ENCODE measurements around the gene POU2AF3.

- TF ChIP-seq, protein P1, sequence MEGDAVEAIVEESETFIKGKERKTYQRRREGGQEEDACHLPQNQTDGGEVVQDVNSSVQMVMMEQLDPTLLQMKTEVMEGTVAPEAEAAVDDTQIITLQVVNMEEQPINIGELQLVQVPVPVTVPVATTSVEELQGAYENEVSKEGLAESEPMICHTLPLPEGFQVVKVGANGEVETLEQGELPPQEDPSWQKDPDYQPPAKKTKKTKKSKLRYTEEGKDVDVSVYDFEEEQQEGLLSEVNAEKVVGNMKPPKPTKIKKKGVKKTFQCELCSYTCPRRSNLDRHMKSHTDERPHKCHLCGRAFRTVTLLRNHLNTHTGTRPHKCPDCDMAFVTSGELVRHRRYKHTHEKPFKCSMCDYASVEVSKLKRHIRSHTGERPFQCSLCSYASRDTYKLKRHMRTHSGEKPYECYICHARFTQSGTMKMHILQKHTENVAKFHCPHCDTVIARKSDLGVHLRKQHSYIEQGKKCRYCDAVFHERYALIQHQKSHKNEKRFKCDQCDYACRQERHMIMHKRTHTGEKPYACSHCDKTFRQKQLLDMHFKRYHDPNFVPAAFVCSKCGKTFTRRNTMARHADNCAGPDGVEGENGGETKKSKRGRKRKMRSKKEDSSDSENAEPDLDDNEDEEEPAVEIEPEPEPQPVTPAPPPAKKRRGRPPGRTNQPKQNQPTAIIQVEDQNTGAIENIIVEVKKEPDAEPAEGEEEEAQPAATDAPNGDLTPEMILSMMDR (IDR thresholded peaks at IDR 0.05): no peak
- TF ChIP-seq ZFX (IDR thresholded peaks at IDR 0.05; ENCODE audit: borderline replicate concordance): no peak
These were observed 52.5 kb downstream of the POU2AF3 start for GRCh38 chr11:111350811-111351210.

Measured in 22Rv1 (cell line).